ENCODE measurements around the gene KRTAP10-1. TPM values are rescaled to one million over a fixed set of nuclear protein-coding genes. Genes with fewer than 3 reads are reported as not detected.

KRTAP10-1 gene
- total and polyA plus RNA-seq, 9 donors: not detected

- H3K9me3 ChIP-seq: no peaks in the 10 kb centered on the region
- H3K36me3 ChIP-seq: no peaks in the 10 kb centered on the region
- H3K27ac ChIP-seq: no peak overlapping the region
- no peak for DNase-seq
- intact Hi-C loops (cut with DNase I): loop anchor here in 1 of 4 donors (10.0 kb wide), 1 partner anchor 202 kb away; no protein-coding TSS in a partner anchor
- H3K4me3 ChIP-seq: no peak overlapping the region
- no peaks in the 10 kb centered on the region for H3K27me3 ChIP-seq
- no peaks in the 10 kb centered on the region for H3K4me1 ChIP-seq (ENCODE audit: insufficient read depth)
- TF ChIP-seq EP300 (IDR thresholded peaks at IDR 0.05) (no peak), POLR2A (IDR thresholded peaks at IDR 0.05) (no peak), CTCF (IDR thresholded peaks at IDR 0.05) (no peak)
- WGBS, 3 donors: 62 to 86% (median 79%) methylated on average over 1 of the region's 1 CpG
Observed at GRCh38 chr21:44522753-44523204, 17.2 kb downstream of the KRTAP10-1 start.

GRCh38 chr21:44521928-44522752 lies 17.9 kb downstream of the KRTAP10-1 start:
- intact Hi-C loops (cut with DNase I): loop anchor here in 1 of 4 donors (10.0 kb wide), 1 partner anchor 203 kb away; no protein-coding TSS in a partner anchor
- peak in 2 of 5 donors; percentile 6 to 28 for DNase-seq

GRCh38 chr21:44521301-44521927 lies 18.6 kb downstream of the KRTAP10-1 start:
- Histone ChIP-seq H3K27me3 (no peaks in the 10 kb centered on the region), H3K4me3 (no peak overlapping the region), H3K4me1 (ENCODE audit: insufficient read depth) (no peaks in the 10 kb centered on the region), H3K9me3 (no peaks in the 10 kb centered on the region), H3K36me3 (no peaks in the 10 kb centered on the region), H3K27ac (no peak overlapping the region)
- no peak for TF ChIP-seq CTCF (IDR thresholded peaks at IDR 0.05)
- no peak for TF ChIP-seq POLR2A (IDR thresholded peaks at IDR 0.05)
- WGBS, 3 donors: 81 to 87% (median 87%) methylated on average over 19 to 22 of the region's 22 CpGs
- intact Hi-C loops (cut with DNase I): loop anchor here in 1 of 4 donors (10.0 kb wide), 1 partner anchor 203 kb away; no protein-coding TSS in a partner anchor
- DNase-seq: peak in 1 of 5 donors; percentile 15

More at GRCh38 chr21:44521928-44522752, 17.9 kb downstream of the KRTAP10-1 start:
- H3K9me3 ChIP-seq: no peaks in the 10 kb centered on the region
- WGBS, 3 donors: 85 to 86% (median 86%) methylated on average over 33 of the region's 33 CpGs
- H3K4me3 ChIP-seq: no peak overlapping the region
- no peaks in the 10 kb centered on the region for H3K36me3 ChIP-seq
- TF ChIP-seq EP300 (IDR thresholded peaks at IDR 0.05) (no peak), POLR2A (IDR thresholded peaks at IDR 0.05) (no peak), CTCF (IDR thresholded peaks at IDR 0.05) (no peak)
- no peaks in the 10 kb centered on the region for H3K27me3 ChIP-seq
- H3K4me1 ChIP-seq (ENCODE audit: insufficient read depth): no peaks in the 10 kb centered on the region
- no peak overlapping the region for H3K27ac ChIP-seq

All from ovary (tissue), 9 donors.